Measurements from ENCODE around the gene CMTM4. TPM values are rescaled to one million over a fixed set of nuclear protein-coding genes. Genes with fewer than 3 reads are reported as not detected.
"Not testable (repeated sequence)": the region's sequence is repeated elsewhere in the genome, so short reads cannot be mapped to it uniquely, and the experiment has no call there.

The CMTM4 gene
- total and polyA plus RNA-seq, 8 donors = 14.9 to 43.5 (median 36.5) TPM

DNA sequence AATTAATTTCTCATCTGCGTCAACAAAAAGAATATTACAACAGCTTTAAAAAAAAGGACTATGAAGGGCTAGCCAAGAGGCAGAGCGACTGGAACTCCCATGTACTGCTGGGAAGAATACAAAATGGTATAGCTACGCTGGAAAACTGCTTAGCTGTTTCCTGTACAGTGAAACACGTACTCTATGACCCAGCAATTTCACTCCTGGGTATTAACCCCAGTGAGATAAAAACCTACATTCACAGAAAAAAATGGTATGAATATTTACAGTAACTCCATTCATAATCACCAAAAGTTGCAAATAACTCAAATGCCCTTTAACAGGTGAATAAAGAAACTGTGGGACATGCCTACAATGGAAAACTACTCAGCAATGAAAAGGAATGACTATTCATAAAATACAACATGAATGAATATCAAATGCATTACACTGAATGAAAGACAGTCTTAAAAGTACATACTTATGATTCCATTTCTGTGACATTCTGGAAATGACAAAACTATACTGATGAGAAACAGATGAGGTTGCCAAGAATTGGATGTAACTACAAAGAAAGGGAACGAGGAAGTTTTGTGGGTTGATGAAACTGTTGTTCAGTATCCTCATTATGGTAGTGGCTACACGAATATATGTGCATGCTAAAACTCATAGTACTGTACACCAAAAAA lies 27.6 kb downstream of the CMTM4 start:
- WGBS, 2 donors = 89 to 93% methylated on average over 6 of the region's 6 CpGs
- Histone ChIP-seq H3K36me3 (no peaks in the 10 kb centered on the region), H3K27me3 (no peaks in the 10 kb centered on the region), H3K4me1 (no peaks in the 10 kb centered on the region), H3K27ac (no peak overlapping the region), H3K4me3 (no peak overlapping the region), H3K9me3 (no peaks in the 10 kb centered on the region)
- intact Hi-C loops (cut with DNase I) = no loop called here
- FAIRE-seq = no peak
- no peak for ATAC-seq
- no peak for DNase-seq
- TF ChIP-seq, protein P1, sequence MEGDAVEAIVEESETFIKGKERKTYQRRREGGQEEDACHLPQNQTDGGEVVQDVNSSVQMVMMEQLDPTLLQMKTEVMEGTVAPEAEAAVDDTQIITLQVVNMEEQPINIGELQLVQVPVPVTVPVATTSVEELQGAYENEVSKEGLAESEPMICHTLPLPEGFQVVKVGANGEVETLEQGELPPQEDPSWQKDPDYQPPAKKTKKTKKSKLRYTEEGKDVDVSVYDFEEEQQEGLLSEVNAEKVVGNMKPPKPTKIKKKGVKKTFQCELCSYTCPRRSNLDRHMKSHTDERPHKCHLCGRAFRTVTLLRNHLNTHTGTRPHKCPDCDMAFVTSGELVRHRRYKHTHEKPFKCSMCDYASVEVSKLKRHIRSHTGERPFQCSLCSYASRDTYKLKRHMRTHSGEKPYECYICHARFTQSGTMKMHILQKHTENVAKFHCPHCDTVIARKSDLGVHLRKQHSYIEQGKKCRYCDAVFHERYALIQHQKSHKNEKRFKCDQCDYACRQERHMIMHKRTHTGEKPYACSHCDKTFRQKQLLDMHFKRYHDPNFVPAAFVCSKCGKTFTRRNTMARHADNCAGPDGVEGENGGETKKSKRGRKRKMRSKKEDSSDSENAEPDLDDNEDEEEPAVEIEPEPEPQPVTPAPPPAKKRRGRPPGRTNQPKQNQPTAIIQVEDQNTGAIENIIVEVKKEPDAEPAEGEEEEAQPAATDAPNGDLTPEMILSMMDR (IDR thresholded peaks at IDR 0.05) = no peak

DNA sequence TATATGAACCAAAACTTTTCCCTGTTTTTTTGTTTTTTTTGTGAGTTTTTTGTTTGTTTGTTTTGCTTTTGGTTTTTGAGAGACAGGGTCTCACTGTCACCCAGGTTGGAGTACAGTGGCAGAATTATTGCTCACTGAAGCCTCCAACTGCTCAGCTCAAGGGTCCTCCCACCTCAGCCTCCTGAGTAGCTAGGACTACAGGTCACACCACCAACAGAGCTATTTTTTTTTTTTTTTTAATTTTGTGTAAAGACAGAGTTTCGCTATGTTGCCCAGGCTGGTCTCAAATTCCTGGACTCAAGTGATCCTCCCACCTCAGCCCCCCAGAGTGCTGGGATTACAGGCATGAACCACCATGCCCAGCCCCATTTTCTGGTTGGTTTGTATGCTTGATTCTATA lies 28.6 kb downstream of the CMTM4 start:
- no peak for FAIRE-seq
- Histone ChIP-seq H3K4me1 (no peaks in the 10 kb centered on the region), H3K36me3 (no peaks in the 10 kb centered on the region), H3K27me3 (no peaks in the 10 kb centered on the region), H3K4me3 (no peak overlapping the region), H3K27ac (no peak overlapping the region), H3K9me3 (no peaks in the 10 kb centered on the region)
- no peak for ATAC-seq
- intact Hi-C loops (cut with DNase I) = no loop called here
- WGBS, 2 donors = 96 to 100% methylated on average over 1 of the region's 1 CpG
- TF ChIP-seq, protein P1 (IDR thresholded peaks at IDR 0.05) = no peak
- DNase-seq = no peak

GRCh38 chr16:66662445-66663194 lies 33.9 kb downstream of the CMTM4 start:
- Histone ChIP-seq H3K4me1 (peaks cover 0 to 18% (median 6%) of the 10 kb centered on the region in 3 donors), H3K36me3 (no peaks in the 10 kb centered on the region), H3K27ac (no peak overlapping the region), H3K4me3 (no peak overlapping the region), H3K27me3 (no peaks in the 10 kb centered on the region), H3K9me3 (no peaks in the 10 kb centered on the region)
- intact Hi-C loops (cut with DNase I) = no loop called here
- no peak for DNase-seq
- FAIRE-seq = no peak
- TF ChIP-seq, protein P1 (IDR thresholded peaks at IDR 0.05) = peak in 1 of 4 donors; percentile 20
- 68 to 70% methylated on average over 7 of the region's 7 CpGs for WGBS, 2 donors
- peak in 3 of 4 donors; percentile 57 to 61 (median 58) for ATAC-seq

- H3K27me3 ChIP-seq; intact Hi-C loops (cut with DNase I); DNase-seq; H3K36me3 ChIP-seq; H3K9me3 ChIP-seq; FAIRE-seq; ATAC-seq; H3K27ac ChIP-seq; H3K4me3 ChIP-seq: not testable (repeated sequence)
- WGBS, 2 donors = 73 to 77% methylated on average over 6 of the region's 6 CpGs
- peaks cover 0 to 18% (median 6%) of the 10 kb centered on the region in 3 donors for H3K4me1 ChIP-seq
These were observed 34.7 kb downstream of the CMTM4 start for GRCh38 chr16:66661671-66662346.

DNA sequence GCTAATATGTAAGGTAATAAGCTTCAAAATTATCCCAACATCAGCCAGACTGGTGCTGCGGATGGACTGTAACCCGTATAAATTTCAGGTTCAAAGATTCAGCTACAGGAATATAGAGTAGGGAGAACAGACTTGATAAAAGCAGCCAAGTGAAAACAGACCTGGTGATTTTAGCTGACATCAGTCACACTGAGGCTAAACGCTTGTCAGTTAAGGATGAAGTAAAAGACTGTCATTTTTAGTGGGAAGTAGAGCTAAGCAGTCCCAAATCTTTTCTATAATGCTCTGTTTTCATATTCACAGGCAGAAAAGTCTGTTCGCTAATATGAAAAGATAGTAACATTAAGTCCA lies 35.4 kb downstream of the CMTM4 start:
- ATAC-seq = peak in 3 of 4 donors; percentile 12 to 17 (median 14)
- TF ChIP-seq, protein P1 (IDR thresholded peaks at IDR 0.05) = no peak
- intact Hi-C loops (cut with DNase I) = no loop called here
- H3K36me3 ChIP-seq = no peaks in the 10 kb centered on the region
- no peak for FAIRE-seq
- DNase-seq = no peak
- peaks cover 0 to 18% (median 6%) of the 10 kb centered on the region in 3 donors for H3K4me1 ChIP-seq
- no peaks in the 10 kb centered on the region for H3K9me3 ChIP-seq
- peak overlapping the region in 2 of 4 donors; percentile 42 to 45 for H3K27ac ChIP-seq
- WGBS, 2 donors = 60 to 61% methylated on average over 4 of the region's 4 CpGs
- no peak overlapping the region for H3K4me3 ChIP-seq
- no peaks in the 10 kb centered on the region for H3K27me3 ChIP-seq

All from pancreas (tissue), 10 donors.